K562 (cell line): ENCODE data around the gene HADHB. TPM values are rescaled to one million over a fixed set of nuclear protein-coding genes. Genes with fewer than 3 reads are reported as not detected.

Source experiments
- BHLHE40 ChIP-seq: IDR thresholded peaks from 2 replicates; pipeline ENCODE4 v1.6.1; 2011; ENCODE audit warnings: low read length, improper control_type of control experiment
- FOXJ2 ChIP-seq: fragments of 200-800 bp; sonication (Bioruptor generic); IDR thresholded peaks from 2 replicates; pipeline ENCODE4 v1.6.1; 2016; ENCODE audit warnings: missing genetic modification characterization, missing compliant biosample characterization
- HDAC3 ChIP-seq: fragments of 450-650 bp; IDR thresholded peaks from 2 replicates; pipeline ENCODE4 v1.6.1; 2018; ENCODE audit warnings: borderline replicate concordance, mild to moderate bottlenecking, moderate library complexity; ENCODE audit not compliant: partially characterized antibody
- MCM5 ChIP-seq: fragments of 450-650 bp; IDR thresholded peaks from 2 replicates; pipeline ENCODE4 v1.6.1; 2016; ENCODE audit warnings: low read depth
- NUFIP1 ChIP-seq: fragments of 450-650 bp; IDR thresholded peaks from 2 replicates; pipeline ENCODE4 v1.6.1; 2018; ENCODE audit not compliant: partially characterized antibody
- PHF20 ChIP-seq: fragments of 450-650 bp; IDR thresholded peaks from 2 replicates; pipeline ENCODE4 v1.6.1; 2018; ENCODE audit not compliant: partially characterized antibody
- SIRT6 ChIP-seq: IDR thresholded peaks from one replicate; pipeline ENCODE4 v1.6.1; 2012; ENCODE audit warnings: low read depth, mild to moderate bottlenecking, control low read depth, inconsistent platforms, low read length, moderate library complexity
- ZC3H4 ChIP-seq: sonication (generic); formaldehyde crosslinking; IDR thresholded peaks from 2 replicates; pipeline ENCODE4 v1.9.0; 2021; ENCODE audit warnings: missing genetic modification reagents, borderline replicate concordance
- ZNF175 ChIP-seq: fragments of 200-800 bp; sonication (Bioruptor generic); IDR thresholded peaks from 2 replicates; pipeline ENCODE4 v1.6.1; 2016; ENCODE audit warnings: low read depth, mild to moderate bottlenecking, missing genetic modification characterization, missing compliant biosample characterization
- ZNF274 ChIP-seq: IDR thresholded peaks from 2 replicates; pipeline ENCODE4 v1.6.1; 2011; ENCODE audit warnings: low read depth, mild to moderate bottlenecking, low read length, moderate library complexity, borderline replicate concordance
- ZNF717 ChIP-seq: fragments of 250-450 bp; sonication (Bioruptor Pico); IDR thresholded peaks from 2 replicates; pipeline ENCODE4 v1.5.0; 2021
- polyA plus RNA-seq, 8 experiments: library from polyadenylated mRNA; depleted of rRNA in 4 of 8; stranded (reverse) in 5 of 8; unstranded in 3 of 8; fragments of >200 nt; fragmentation: Nextera tagmentation in 2 of 8; fragmentation: Illumina TruSeq in 1 of 8; extraction: Ambion mirVana in 2 of 8; extraction: Trizol in 1 of 8; gene quantifications; 2 replicates each; pipeline versions ENCODE4 v1.2.1 to v1.2.3, GENCODE V29; 2011 to 2014; ENCODE audit warnings: inconsistent platforms in 1 of 8, missing spikeins in 1 of 8
- total RNA-seq, 7 experiments: library from RNA; depleted of rRNA in 6 of 7; stranded (reverse); fragments of >200 nt in 6 of 7; fragmentation: Illumina TruSeq in 2 of 7; extraction: Trizol in 2 of 7; gene quantifications; 2 replicates each; pipeline versions ENCODE4 v1.2.1 to v1.2.3, GENCODE V29; 2011 to 2021; ENCODE audit warnings: low replicate concordance in 1 of 7
- TF ChIP-seq, protein P1 (sequence below): sonication (generic); formaldehyde crosslinking; IDR thresholded peaks from 2 replicates; pipeline ENCODE4 v1.8.0; 2022; ENCODE audit warnings: mild to moderate bottlenecking, missing genetic modification reagents, borderline replicate concordance
- TF ChIP-seq, protein P2 (sequence below), 3 experiments: fragments of 200-800 bp in 1 of 3; fragments of 250-450 bp in 1 of 3; fragments of 450-650 bp in 1 of 3; sonication (Bioruptor Pico) in 1 of 3; sonication (Bioruptor generic) in 1 of 3; formaldehyde crosslinking in 1 of 3; IDR thresholded peaks; 2 replicates each; pipeline versions ENCODE4 v1.6.1 to v1.8.0; 2016 to 2022; ENCODE audit warnings: mild to moderate bottlenecking in 2 of 3, missing genetic modification characterization in 2 of 3, missing compliant biosample characterization in 1 of 3, moderate library complexity in 1 of 3

The HADHB gene
- total and polyA plus RNA-seq, 9 of the 15 experiments (the other 6 are each of a cell fraction or from before 2014, with no cell fraction given) = 67.3 to 199 (median 100) TPM

DNA sequence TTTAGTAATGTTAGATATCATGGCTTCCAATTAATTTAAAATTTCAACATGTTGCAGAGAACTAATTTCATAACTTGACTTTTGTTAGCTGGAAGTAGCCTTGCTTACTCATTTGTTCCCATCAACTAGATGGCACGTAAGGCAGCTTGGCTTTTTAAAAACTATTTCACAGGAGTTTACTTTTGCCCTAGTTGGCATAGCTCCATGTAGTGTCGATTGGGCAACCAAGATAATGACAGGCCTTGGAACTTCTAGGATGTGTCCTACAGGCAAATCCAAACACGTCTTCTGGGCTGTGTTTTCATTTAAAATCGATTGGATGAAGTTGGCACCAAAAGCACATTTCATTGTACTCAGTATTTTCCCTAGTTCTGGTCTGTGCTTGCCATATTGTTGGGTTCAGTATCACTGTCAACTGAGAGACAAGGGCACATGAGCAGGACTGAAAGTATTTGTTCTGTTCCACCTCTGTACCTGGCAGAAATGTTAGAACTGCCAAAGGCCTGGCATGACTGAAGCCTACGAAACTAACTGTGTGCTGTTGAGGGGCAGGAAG is 29.4 kb downstream of the HADHB start (continued):
- TF ChIP-seq ZNF717 (no peak), BHLHE40 (no peak), NUFIP1 (no peak), HDAC3 (no peak), MCM5 (no peak), PHF20 (no peak), ZNF274 (no peak), FOXJ2 (tag) (peak; percentile 50), ZNF175 (CRISPR knock-in tag) (0 out of 2 replicates have a peak, but pooled peaks have one; percentile 26), ZC3H4 (CRISPR knock-in tag) (no peak), SIRT6 (no peak)
- TF ChIP-seq, protein P1, sequence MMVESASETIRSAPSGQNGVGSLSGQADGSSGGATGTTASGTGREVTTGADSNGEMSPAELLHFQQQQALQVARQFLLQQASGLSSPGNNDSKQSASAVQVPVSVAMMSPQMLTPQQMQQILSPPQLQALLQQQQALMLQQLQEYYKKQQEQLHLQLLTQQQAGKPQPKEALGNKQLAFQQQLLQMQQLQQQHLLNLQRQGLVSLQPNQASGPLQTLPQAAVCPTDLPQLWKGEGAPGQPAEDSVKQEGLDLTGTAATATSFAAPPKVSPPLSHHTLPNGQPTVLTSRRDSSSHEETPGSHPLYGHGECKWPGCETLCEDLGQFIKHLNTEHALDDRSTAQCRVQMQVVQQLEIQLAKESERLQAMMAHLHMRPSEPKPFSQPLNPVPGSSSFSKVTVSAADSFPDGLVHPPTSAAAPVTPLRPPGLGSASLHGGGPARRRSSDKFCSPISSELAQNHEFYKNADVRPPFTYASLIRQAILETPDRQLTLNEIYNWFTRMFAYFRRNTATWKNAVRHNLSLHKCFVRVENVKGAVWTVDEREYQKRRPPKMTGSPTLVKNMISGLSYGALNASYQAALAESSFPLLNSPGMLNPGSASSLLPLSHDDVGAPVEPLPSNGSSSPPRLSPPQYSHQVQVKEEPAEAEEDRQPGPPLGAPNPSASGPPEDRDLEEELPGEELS (CRISPR knock-in tag) = no peak
- TF ChIP-seq, protein P2, sequence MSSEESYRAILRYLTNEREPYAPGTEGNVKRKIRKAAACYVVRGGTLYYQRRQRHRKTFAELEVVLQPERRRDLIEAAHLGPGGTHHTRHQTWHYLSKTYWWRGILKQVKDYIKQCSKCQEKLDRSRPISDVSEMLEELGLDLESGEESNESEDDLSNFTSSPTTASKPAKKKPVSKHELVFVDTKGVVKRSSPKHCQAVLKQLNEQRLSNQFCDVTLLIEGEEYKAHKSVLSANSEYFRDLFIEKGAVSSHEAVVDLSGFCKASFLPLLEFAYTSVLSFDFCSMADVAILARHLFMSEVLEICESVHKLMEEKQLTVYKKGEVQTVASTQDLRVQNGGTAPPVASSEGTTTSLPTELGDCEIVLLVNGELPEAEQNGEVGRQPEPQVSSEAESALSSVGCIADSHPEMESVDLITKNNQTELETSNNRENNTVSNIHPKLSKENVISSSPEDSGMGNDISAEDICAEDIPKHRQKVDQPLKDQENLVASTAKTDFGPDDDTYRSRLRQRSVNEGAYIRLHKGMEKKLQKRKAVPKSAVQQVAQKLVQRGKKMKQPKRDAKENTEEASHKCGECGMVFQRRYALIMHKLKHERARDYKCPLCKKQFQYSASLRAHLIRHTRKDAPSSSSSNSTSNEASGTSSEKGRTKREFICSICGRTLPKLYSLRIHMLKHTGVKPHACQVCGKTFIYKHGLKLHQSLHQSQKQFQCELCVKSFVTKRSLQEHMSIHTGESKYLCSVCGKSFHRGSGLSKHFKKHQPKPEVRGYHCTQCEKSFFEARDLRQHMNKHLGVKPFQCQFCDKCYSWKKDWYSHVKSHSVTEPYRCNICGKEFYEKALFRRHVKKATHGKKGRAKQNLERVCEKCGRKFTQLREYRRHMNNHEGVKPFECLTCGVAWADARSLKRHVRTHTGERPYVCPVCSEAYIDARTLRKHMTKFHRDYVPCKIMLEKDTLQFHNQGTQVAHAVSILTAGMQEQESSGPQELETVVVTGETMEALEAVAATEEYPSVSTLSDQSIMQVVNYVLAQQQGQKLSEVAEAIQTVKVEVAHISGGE (CRISPR knock-in tag; IDR thresholded peaks at IDR 0.05) = 0 out of 6 replicates have a peak, but pooled peaks of 1 of the 3 experiments have one; percentile 24
